Endodermal cell (in vitro differentiated cells): ENCODE measurements around the gene LHCGR. TPM values are rescaled to one million over a fixed set of nuclear protein-coding genes. Genes with fewer than 3 reads are reported as not detected.

Experiments
- DNase-seq: peaks from one replicate; pipeline ENCODE4 v3.0.0-alpha.2; 2017
- H3K27ac ChIP-seq: 2 replicates; pipeline ENCODE4 v1.5.1; 2013; ENCODE audit warnings: mild to moderate bottlenecking, low read depth, low read length, moderate library complexity
- H3K27me3 ChIP-seq: 2 replicates; pipeline ENCODE4 v1.6.1; 2013; ENCODE audit warnings: mild to moderate bottlenecking, low read length, moderate library complexity; ENCODE audit not compliant: insufficient read depth, control insufficient read depth, poor library complexity, severe bottlenecking
- H3K36me3 ChIP-seq: 2 replicates; pipeline ENCODE4 v1.7.0; 2013; ENCODE audit warnings: mild to moderate bottlenecking, low read length, moderate library complexity; ENCODE audit not compliant: control insufficient read depth, insufficient read depth
- H3K4me1 ChIP-seq: one replicate; pipeline ENCODE4 v1.7.0; 2013; ENCODE audit warnings: low read length; ENCODE audit not compliant: control insufficient read depth, insufficient read depth
- H3K4me3 ChIP-seq: 2 replicates; pipeline ENCODE4 v1.5.1; 2013; ENCODE audit warnings: mild to moderate bottlenecking, low read length, moderate library complexity
- H3K9ac ChIP-seq: 2 replicates; pipeline ENCODE4 v1.6.1; 2013; ENCODE audit warnings: mild to moderate bottlenecking, low read length, moderate library complexity; ENCODE audit not compliant: poor library complexity, severe bottlenecking; ENCODE audit errors: extremely low read depth
- H3K9me3 ChIP-seq: 2 replicates; pipeline ENCODE4 v1.6.1; 2013; ENCODE audit warnings: mild to moderate bottlenecking, low read length, moderate library complexity; ENCODE audit not compliant: control insufficient read depth
- H3K27ac Mint-ChIP-seq: 2 replicates; pipeline ENCODE4 v1.8.0; 2020; ENCODE audit warnings: mixed read lengths
- H3K27me3 Mint-ChIP-seq: 2 replicates; pipeline ENCODE4 v1.8.0; 2021; ENCODE audit warnings: mild to moderate bottlenecking, mixed read lengths; ENCODE audit not compliant: insufficient read depth
- H3K36me3 Mint-ChIP-seq: 2 replicates; pipeline ENCODE4 v1.8.0; 2020; ENCODE audit warnings: low read depth, mixed read lengths
- H3K4me1 Mint-ChIP-seq: 2 replicates; pipeline ENCODE4 v1.8.0; 2020; ENCODE audit warnings: mixed read lengths
- H3K4me3 Mint-ChIP-seq: 2 replicates; pipeline ENCODE4 v1.8.0; 2020; ENCODE audit warnings: mild to moderate bottlenecking, moderate library complexity, mixed read lengths
- H3K9me3 Mint-ChIP-seq: 2 replicates; pipeline ENCODE4 v1.8.0; 2020; ENCODE audit warnings: mild to moderate bottlenecking, mixed read lengths
- CTCF ChIP-seq: fragments of 200-600 bp; sonication (generic); conservative IDR thresholded peaks from 2 replicates; pipeline ENCODE4 v1.5.0; 2021; ENCODE audit warnings: antibody characterized with exemption, mild to moderate bottlenecking
- WGBS, 2 experiments: methylation state at CpG; one replicate each; pipeline versions ENCODE4 v1.1.5 to v1.1.7; 2013; ENCODE audit warnings: missing lambda C conversion rate in 2 of 2, mixed read lengths in 1 of 2; ENCODE audit not compliant: insufficient coverage in 1 of 2, insufficient read length in 1 of 2; 5-methylcytosine and 5-hydroxymethylcytosine counted together
- total RNA-seq, 2 donors: library from RNA; stranded (reverse); fragmentation: NEBNext Ultra II Directional in 1 of 2; extraction: Animal tissue kit (Norgen Biotek cat#: 25700) in 1 of 2; gene quantifications; 2 replicates in 1 of 2; 3 replicates in 1 of 2; pipeline ENCODE4 v1.2.1, GENCODE V29; 2021

LHCGR gene
- total RNA-seq, 2 donors from 2014 or later: not detected

- Mint-ChIP-seq H3K27ac (no peak overlapping the region), H3K27me3 (no peaks in the 10 kb centered on the region), H3K9me3 (no peaks in the 10 kb centered on the region), H3K4me3 (no peak overlapping the region), H3K4me1 (peaks cover 5% of the 10 kb centered on the region), H3K36me3 (no peaks in the 10 kb centered on the region)
- TF ChIP-seq CTCF: no peak
- no peak for DNase-seq
- Histone ChIP-seq H3K4me1 (no peaks in the 10 kb centered on the region), H3K36me3 (no peaks in the 10 kb centered on the region), H3K27me3 (no peaks in the 10 kb centered on the region), H3K9ac (no peak overlapping the region), H3K27ac (peak overlapping the region; percentile 36), H3K9me3 (no peaks in the 10 kb centered on the region), H3K4me3 (no peak overlapping the region)
- WGBS, 2 experiments: 77 to 92% methylated on average over 2 of the region's 2 CpGs
These were observed 27.2 kb downstream of the LHCGR start for GRCh38 chr2:48728295-48728694.

DNA sequence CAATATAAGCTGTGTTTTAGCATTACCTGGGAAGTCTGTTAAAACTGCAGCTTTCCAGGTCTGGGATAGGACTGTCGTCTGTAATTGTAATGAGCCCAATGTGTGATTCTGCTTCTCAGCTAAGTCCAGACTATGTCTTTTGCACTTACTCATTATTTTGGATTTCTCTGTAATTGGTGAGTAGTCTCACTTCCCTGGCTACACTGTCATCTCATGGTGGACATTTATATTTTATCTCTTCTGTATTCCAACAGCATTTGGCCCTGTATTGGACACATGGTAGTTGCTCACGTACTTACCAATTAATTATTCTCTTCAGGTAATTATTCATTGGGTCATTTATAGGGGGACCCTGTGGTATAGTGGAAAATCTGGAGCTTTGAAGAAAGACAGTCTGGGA, 28.0 kb downstream of the LHCGR start:
- no peaks in the 10 kb centered on the region for H3K36me3 ChIP-seq
- no peaks in the 10 kb centered on the region for H3K4me1 ChIP-seq
- no peak overlapping the region for H3K27ac ChIP-seq
- no peak for DNase-seq
- Mint-ChIP-seq H3K9me3 (no peaks in the 10 kb centered on the region), H3K4me1 (peaks cover 3% of the 10 kb centered on the region), H3K36me3 (no peaks in the 10 kb centered on the region), H3K4me3 (no peak overlapping the region), H3K27ac (no peak overlapping the region), H3K27me3 (no peaks in the 10 kb centered on the region)
- H3K27me3 ChIP-seq: no peaks in the 10 kb centered on the region
- no peaks in the 10 kb centered on the region for H3K9me3 ChIP-seq
- H3K9ac ChIP-seq: no peak overlapping the region
- peak; percentile 40 for TF ChIP-seq CTCF
- WGBS, 2 experiments: 90 to 100% methylated on average over 1 to 2 of the region's 2 CpGs
- no peak overlapping the region for H3K4me3 ChIP-seq

- WGBS, 2 experiments: 66 to 76% methylated on average over 2 to 7 of the region's 7 CpGs
- no peaks in the 10 kb centered on the region for H3K9me3 Mint-ChIP-seq
These were observed 29.6 kb downstream of the LHCGR start for GRCh38 chr2:48725696-48726494.

More at GRCh38 chr2:48725696-48726494, 29.6 kb downstream of the LHCGR start:
- no peak overlapping the region for H3K9ac ChIP-seq
- H3K36me3 ChIP-seq: no peaks in the 10 kb centered on the region
- no peaks in the 10 kb centered on the region for H3K27me3 ChIP-seq
- Mint-ChIP-seq H3K4me3 (no peak overlapping the region), H3K36me3 (no peaks in the 10 kb centered on the region), H3K27ac (no peak overlapping the region), H3K4me1 (peaks cover 3% of the 10 kb centered on the region), H3K27me3 (no peaks in the 10 kb centered on the region)
- H3K9me3 ChIP-seq: no peaks in the 10 kb centered on the region
- peak; percentile 67 for DNase-seq
- no peaks in the 10 kb centered on the region for H3K4me1 ChIP-seq
- TF ChIP-seq CTCF: peak; percentile 46
- no peak overlapping the region for H3K4me3 ChIP-seq
- no peak overlapping the region for H3K27ac ChIP-seq
